Measurements from ENCODE around the gene RANBP17.
A peak's percentile ranks its signal among the peaks of the same experiment; 100 is the strongest.
"Not testable (repeated sequence)": the region's sequence is repeated elsewhere in the genome, so short reads cannot be mapped to it uniquely, and the experiment has no call there.

Gene RANBP17

DNA sequence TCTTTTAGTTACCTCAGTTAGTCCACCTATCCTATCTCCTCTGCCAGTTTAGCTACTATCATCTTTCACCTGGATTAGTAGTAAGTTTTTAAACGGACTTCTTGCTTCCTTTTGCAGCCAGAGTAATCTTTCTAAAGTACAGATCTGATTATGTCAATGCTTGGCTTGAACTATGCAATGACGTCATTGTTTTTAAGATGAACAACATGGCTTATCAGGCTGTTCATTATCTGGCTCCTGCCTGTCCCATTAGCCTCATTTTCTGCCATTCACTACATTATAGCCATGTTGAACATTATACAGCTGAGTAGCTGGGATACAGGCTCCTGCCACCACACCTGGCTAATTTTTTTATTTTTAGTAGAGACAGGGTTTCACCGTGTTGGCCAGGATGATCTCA, 98.7 kb downstream of the RANBP17 start:
- no peak for FAIRE-seq

DNA sequence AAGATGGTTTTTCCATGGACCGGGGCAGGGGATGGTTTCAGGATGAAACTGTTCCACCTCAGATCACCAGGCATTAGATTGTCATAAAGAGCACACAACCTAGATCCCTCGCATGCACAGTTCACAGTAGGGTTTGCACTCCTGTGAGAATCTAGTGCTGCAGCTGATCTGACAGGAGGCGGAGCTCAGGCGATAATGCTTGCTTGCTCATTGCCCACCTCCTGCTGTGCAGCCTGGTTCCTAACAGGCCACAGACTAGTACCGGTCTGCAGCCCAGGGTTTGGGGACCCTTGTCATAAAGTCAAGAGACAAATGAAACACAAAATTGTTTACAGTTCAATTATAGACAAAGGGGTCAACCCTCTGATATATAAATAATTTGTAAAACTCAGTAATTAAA, 101.7 kb downstream of the RANBP17 start:
- FAIRE-seq: no peak

DNA sequence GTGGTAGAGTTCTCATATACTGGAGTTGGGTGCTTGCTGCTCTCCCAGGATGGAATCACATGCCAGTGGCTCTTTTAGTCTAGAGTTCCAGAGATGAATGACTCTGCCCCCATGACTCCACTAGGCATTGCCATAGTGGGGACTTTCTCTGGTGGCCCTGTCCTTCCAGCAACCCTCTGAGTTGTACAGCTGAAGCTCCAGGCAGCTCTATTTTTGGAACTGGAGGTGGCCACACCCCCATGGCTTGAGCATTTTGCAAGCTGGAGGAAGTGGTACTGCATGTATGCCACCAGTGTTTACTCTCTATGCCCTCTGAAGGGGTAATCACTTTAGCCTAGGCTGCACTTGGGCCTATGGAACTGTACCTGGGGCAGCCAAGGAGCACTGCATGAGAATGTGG, 112.6 kb downstream of the RANBP17 start:
- FAIRE-seq: no peak

DNA sequence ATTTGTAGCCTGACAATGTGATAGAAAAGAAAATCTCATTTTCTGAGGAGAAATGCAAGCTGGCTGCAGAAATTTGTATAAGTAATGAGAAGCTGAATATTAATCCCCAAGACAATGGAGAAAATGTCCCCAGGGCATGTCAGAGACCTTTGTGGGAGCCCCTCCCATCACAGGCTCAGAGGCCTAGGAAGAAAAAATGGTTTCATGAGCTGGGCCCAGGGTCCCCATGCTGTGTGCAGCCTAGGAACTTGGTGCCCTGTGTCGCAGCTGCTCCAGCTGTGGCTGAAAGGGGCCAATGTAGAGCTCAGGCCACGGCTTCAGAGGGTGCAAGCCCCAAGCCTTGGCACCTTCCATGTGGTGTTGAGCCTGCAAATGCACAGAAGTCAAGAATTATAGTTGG, 118.4 kb downstream of the RANBP17 start:
- FAIRE-seq: not testable (repeated sequence)

DNA sequence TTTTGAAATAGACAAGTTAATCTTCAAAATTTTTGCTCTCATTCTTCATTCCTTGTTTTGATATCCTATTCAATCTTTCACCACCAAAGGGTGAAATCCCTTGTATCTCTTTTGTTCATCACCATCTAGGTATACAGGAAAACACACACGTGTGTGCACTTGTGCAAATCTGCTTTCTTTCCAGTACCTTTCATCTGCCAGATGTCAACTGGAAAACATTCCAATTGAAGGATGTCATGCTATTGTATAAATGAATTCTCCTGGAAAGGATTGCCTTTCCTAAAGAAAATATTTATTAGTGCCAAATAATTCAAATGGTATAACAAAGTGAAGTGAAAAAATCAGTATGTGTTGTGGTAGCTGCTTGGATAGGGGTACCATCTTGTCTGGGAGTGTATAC, 123.7 kb downstream of the RANBP17 start:
- FAIRE-seq: no peak

DNA sequence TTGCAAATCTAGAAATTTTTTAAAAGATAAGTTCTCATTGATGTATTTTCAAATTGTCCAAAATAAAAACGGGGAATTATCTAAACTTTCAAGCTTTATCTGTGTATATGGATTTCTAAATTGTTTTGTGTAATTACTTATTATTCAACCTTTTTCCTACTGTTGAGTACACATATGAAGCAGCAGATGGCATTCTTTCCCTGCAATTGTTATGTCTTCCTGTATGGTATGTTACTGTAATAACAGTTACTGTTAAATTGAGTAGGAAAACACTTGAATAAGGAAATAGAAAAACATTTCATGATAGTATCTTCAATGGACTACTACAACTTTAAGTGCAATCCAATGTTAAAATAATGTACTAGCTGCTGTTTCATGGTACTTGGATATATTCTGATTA, 124.8 kb downstream of the RANBP17 start:
- FAIRE-seq: no peak

DNA sequence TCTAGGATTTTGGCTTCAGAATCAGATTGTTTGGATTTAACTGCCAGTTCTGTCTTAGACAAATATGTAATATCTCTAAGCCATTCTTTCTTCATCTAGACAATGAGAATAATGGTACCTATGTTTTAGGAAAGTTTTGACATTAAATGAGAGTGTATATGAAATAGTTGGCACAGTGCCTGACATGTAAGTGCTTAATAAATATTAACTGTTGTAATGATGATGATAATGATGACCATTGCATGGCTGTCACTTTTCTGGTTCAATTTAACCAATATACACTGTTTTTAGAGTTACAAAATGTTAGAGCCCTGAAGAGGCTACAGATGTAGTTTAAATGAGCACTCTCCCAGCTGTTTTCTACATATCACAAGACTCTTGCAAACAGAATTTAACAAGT, 131.7 kb downstream of the RANBP17 start:
- FAIRE-seq: no peak

DNA sequence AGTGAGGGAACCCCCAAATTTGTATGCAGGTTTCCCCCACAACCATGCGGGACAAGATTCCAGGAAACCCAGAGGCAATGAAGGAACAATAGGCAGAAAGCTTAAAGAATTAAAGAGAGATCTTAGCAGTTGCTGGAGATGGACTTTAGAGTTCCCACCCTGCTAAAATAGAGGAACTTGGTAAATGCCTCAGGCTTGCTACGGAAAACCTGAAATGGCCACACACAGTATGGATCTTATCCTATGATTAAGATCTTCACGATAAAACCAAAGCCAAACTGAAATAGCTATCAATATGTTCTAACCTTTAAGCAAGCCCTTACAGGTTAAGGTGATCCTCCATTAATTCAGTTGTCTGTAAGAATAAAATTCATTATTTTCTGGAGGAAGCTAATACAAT, 148.3 kb downstream of the RANBP17 start:
- FAIRE-seq: no peak

DNA sequence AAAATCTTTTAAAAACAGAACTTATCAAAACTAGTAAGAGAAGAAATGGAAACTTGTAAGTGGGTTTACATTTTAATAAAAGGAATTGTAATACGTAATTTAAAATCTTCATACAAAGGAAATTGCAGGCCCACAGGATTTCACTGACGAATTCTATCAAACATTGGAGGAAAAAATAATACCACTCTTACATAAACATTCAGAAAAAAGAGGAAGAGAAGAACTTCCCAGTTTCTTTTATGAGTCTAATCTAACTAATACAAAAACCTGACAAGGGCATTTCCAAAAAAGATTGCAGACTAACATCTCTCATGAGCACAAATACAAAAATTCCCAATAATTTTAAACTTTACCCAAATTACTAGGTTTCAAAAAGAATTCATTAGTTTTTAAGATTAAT, 149.0 kb downstream of the RANBP17 start:
- no peak for FAIRE-seq

DNA sequence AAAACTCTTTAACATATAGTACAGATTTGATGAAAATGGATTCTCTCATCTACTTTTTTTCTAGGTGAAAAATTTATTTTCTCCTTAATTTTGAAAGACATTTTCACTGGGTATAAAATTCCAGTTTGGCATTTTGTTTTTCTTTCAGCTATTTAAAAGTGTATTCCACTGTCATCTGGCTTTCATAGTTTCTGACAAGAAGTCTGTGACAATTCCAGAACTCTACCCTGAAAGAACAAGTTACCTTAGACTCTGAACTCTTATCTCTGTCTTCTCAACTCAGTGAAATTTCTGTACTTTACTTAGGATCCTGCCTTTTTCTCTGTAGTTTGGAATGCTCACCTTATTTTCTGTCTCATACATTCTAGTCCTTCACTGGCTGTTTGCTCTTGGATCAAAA, 161.7 kb downstream of the RANBP17 start:
- no peak for FAIRE-seq

DNA sequence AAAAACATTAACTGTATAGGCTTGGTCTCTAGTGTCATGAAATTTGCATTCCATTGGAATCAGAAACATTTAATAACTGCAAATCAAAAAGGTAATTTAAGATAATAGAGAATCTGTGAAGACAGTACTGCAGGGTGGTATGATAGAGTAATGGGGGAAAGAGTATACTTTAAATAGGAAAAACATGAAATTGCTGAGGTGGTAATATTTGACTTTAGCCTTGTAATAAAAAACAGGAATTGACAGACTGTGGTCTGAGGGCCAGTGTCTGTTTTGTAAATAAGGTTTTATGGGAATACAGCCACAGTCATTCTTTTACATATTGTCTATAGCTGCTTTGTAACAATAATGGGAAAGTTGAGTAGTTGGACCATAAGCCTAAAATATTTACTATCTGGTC, 162.3 kb downstream of the RANBP17 start:
- FAIRE-seq: no peak

DNA sequence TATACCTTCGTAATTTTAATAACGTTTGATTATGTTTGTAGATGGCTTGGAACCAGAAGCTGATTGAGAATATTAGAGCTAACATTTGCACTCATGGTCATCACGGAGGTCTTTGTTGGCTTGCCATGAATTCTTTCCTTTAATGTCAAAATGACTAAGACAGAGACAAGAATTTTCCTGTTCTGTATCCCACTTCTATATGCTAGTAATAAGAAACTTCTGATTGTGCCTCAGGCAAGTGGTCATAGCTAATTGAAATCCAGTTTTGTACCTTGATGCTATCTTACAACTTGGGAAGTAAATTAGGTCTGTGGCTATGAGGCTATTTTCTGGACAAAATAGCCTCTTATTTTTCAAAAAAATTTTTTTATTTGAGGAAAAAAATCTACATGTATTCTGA, 167.6 kb downstream of the RANBP17 start:
- FAIRE-seq: no peak

DNA sequence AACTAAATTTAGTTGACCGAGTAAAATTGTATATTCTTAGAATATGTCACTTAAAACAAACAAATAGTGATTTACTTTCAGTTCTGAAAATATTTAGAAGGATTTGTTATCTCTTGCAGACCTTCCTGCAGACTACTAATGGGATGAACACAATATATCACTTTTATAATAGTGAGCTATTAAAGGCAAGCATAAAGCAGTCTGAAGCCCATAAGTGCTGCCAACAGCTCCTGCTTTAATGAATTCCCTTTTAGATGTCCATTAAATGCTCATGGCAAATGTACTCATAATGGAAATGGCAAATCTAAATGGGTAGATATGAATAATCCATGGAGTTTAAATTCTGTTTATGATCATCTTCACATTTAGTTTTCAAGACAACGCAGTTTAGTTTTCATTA, 170.2 kb downstream of the RANBP17 start:
- FAIRE-seq: no peak

DNA sequence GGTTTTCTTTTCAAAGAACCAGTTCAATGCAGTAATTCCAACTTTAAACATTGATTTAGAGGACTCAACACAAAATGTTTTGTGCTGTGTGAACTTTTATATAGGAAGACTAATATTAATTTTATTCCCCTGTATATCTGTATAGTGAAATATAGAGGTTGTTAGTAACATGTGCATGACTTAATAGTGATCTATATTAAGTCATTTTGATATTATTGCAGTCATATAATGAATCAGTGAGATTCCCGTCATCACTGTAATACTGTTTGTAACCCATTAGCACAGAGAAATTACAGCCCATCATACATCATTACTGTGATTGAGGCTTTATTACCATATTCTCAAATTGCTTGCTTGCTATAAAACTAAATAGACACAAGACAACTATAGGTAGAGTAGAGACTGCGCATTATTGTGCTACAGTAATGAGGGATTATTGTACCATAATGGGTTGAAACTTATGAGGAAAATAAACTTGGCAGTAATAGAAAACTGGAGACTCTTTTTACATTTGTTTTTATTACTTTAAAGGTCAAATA, 170.7 kb downstream of the RANBP17 start:
- no peak for FAIRE-seq

DNA sequence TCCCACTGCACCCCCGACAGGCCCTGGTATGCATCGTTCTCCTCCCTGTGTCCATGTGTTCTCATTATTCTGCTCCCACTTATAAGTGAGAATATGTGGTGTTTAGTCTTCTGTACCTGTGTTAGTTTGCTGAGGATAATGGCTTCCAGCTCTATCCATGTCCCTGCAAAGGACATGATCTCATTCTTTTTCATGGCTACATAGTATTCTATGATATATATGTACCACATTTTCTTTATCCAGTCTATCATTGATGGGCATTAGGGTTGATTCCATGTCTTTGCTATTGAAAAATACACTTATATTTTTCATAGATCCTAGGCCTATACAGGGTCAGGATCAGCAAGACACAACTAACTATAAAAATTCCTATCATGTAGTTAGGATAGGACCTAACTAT, 180.1 kb downstream of the RANBP17 start:
- not testable (repeated sequence) for FAIRE-seq

DNA sequence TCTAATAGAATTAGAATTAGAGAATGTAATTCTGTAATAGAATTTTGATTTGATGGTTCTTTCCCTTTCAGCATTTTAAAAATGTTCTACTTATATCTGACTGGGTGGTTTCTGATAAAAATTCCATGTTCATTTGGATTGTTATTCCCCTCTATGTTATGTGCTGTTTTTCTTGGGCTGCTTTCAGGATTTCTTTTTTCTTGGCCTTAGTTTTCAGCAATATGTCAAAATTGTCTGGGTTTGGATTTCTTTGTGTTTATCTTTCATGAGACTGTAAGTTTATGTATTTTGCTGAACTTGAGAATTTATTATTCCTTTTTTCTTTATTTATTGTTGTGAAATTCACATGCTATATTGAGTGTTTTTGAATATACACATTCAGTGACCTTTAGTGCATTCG, 189.1 kb downstream of the RANBP17 start:
- no peak for FAIRE-seq

DNA sequence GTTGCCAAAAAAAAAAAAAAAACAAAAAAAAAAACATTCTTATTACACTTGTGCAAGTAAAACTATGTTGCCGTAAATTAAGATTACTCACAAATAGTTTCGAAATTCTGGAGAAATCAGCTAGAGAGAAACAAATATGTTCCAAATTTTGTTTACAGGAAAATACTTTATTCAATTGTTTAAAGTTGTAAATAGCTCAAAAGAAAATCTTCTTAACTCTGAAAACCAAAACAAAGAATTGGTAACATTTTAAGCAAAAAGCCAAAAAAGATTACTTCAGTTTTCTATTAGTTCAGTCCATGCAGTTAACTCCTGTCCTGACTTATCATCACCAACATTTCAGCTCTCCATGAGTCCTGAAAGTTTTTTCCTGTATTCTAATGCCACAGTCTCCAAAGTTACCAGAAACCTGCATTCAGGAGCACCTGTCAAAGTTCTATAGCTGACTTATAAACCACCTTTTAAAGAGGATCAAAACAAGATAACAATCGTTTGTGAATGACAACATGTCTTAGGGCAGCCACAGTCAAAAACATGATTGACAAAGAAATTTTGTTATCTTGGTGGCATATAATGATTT, 194.1 kb downstream of the RANBP17 start:
- no peak for FAIRE-seq

DNA sequence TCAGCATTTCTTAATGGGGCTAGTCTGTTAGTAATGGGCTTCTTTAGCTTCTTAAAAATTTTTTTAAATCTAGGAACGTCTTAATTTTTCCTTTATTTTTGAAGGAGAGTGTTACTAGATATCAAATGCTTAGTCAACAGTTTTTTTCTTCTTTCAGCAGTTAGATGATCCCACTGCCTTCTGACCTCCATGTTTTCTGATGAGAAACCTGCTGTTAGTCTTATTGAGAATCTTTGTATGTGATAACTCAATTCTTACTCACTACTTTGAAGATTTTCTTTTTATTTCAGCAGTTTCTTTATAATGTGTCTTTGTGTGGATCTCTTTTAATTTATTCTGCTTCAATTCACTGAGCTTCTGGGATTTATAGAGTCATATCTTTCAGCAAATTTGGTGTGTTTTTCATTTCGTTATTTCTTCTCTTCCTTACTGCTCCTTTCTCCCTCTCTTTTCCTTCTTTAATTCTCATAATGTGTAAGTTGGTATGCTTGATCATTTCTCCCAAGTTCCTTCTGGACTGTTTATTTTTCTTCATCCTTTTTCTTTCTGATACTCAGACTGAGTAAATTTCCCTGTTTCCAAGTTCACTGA, 205.8 kb downstream of the RANBP17 start:
- no peak for FAIRE-seq

DNA sequence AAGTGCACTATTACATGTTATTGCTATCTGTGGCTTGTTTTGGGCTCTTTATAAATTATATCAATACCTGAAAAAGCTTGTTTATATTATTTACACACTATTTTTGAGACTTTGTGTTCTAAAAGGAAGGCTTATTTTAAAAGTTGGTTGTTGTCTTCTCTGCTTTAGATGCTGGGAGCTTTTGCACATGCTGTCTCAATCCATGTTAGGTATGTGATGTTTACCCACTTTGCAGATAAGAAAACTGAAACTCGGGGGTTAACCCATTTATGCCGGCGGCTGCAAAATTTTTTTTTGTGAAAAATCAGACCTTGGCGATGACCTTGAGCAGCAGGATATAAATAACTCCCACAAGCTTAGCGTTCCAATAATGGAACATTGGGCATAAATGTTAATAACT, 212.9 kb downstream of the RANBP17 start:
- no peak for FAIRE-seq

DNA sequence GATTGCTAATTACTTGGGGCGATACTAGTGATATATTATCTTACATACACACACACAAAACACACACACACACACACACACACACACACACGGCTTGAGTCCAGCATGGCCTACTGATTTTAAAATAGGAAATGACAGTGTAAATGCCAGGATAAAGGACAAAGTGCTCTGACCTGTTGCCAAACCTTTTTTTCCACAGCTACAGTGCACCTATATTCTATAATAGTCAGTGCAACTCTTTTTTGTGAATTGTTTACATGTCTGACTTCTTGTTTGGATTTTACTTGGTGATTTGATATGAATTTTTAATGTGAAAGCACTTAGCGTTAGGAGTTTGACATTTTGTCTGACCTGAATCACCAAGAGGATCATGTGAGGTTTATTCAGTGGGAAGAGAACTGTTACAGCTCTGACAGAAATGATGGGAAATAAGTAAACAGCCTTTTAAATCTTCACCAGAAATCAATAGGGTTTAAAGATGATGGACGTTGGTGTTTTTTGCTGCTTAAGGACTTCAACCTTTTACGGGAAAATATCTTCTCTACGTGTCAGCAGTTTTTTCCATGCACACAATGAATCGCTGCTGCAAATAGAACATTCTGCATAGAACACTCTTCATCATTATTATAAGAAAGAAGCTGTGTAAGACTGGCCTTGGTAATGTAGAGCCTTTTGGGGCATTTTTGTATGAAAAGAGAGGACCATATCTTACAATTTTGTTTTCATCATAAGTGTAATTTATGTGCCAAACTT, 218.5 kb downstream of the RANBP17 start:
- no peak for FAIRE-seq

DNA sequence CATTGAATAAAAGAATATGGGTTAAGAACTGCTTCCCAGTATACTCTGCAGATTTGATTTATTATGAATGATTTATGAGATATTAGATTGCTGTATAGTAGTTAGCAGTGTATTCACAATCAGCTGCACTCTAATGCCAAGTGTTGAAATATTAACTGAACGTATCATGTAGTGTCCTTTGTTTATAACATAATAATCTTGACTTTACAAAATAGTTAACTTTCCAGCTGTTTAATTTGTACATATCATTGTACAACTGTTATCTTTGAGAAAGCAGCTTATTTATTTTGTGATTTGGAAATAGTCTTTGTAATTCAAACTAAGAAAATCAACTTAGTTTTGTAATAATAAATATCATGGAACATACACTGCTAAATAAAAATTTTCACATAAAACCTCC, 219.5 kb downstream of the RANBP17 start:
- FAIRE-seq: peak; percentile 78

DNA sequence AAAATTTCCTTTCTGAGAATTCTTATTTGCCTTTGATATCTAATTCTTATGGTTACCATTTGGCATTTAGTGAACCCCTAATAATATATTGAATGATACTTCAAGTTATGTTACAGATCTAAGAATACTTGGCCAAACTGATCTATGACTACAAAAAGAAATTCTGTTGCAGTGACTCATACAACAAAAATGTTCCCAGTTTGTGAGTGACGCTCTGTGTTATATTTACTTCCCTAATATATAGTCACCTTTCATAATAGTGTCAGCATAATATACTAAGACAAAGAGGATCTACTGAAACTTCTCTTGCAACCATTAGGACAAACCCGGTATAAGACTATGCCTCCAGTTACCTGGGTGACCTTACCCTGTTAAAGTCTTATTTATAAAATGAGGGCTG, 230.4 kb downstream of the RANBP17 start:
- no peak for FAIRE-seq

DNA sequence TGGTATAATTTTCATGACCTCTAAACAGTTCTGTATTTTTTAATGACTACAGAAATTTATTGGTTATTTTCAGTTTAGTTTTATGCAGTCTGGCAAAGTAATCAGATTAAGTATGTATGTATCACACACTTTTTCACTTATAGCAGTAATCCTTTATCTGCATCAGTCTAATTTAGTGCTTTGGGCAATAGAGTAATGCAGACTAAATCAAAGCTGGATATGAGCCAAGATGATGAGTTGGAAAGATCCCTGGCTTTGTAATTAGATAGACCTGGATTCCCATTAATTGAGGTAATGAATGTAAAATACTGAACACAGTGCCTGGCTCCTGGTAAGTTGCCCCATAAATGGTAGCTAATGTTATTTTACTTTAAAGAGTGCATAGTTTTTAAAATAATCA, 231.8 kb downstream of the RANBP17 start:
- no peak for FAIRE-seq

DNA sequence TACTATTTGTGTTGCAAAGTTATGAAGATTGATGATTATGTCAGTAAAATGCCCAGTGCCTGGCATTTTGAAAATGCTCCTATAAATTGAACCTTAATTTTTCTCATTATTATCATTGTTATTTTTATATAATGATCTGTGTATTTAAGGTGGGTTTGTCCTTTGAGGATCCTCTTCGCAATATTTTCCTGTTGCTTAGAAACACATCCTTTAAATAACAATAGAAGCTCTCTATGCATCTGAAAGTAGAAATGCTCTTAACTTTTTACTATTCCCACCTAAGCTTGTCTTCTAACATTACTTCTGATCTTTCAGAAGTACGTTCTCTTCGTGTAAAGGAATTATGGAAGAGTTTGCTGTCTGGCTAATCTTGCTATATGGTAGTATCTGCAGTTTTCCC, 232.5 kb downstream of the RANBP17 start:
- no peak for FAIRE-seq

Measured in islet of Langerhans (tissue), 1 donor.